HG03521 (cell line): ENCODE measurements around the gene PLXNA3.

ENCODE experiments used
- ATAC-seq: cut with Tn5 transposase; IDR thresholded peaks from one replicate; pipeline ENCODE4 v1.9.1; 2021; ENCODE audit warnings: mild to moderate bottlenecking, moderate library complexity; ENCODE audit not compliant: unreplicated experiment

The PLXNA3 gene

DNA sequence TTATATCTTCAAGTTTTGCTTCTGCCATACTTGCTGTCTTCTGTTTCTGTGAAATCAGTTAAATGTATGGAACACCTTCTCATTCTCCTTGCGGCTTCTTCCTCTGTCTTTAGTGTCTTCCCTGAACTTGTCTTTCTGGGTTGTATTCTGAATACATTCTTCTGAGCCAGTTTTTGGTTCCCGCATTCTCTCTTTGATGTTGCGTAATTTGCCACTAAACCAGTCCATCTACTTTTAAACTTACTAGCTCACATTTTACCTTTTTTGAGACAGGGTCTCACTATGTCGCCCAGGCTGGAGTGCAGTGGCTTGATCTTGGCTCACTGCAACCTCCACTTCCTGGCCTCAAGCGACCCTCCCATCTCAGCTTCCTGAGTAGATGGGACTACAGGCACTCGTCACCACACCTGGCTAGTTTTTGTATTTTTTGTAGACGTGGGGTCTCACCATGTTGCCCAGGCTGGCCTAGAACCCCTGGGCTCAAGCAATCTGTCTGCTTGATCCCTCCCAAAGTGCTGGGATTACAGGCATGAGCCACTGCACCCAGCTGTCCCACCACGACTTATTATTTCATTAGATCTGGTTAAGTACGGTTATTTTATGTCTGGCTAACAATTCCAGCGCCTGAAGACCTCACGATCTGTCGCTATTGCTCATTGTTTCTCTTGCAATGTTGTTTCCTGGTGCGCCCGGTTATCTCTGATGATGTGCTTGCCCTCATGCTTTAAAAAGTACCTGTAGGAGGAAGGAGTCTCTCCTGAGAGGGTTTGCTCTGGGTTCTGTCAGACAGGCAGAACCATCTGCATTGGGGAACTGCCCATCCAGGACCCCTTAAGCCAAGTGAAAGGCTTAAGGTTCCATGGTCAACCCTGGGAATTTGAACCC, 67.8 kb downstream of the PLXNA3 start:
- no peak for ATAC-seq

DNA sequence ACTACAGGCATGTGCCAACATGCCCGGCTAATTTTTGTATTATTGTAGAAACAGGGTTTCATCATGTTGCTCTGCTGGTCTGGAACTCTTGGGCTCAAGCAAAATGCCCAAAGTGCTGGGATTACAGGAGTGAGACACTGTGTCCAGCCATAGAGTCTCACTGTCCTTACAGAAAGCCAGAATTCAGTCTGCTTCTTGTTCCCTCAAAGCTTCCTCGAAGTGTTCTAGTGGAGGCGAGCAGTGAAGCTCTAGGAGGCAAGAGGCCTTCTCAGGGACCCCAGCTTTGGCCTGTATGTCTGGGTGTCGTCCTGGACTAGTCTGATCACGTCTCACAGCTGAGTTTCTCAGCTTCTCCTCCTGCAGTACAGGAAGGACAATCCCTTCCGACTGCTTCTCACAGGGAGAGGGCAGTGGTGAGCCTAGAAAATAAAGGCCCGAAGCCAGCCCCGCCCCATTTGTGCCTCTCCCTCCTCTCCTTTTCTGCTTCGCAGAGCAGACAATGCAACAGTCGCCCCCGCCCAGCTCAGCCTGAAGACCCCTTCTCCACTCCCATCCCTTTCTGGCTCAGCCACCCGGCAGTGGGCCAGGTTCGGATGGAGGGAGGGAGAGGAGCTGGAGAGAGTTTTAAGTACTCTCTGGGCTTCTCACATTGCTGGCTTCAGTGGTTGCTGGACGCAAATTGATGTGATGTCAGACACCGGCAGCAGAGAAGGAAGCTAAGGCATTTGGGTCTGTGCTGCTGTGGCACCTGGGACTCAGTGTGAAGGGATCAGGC, 69.0 kb downstream of the PLXNA3 start:
- ATAC-seq = no peak
